Measurements from ENCODE around the gene AGXT. TPM values are rescaled to one million over a fixed set of nuclear protein-coding genes. Genes with fewer than 3 reads are reported as not detected.

The AGXT gene
- total RNA-seq, 1 experiment from 2014 or later = not detected

- intact Hi-C loops (cut with micrococcal nuclease; ENCODE audit: unreplicated experiment) = no loop called here
- peaks cover 10% of the 10 kb centered on the region for H3K27me3 Mint-ChIP-seq (ENCODE audit: unreplicated experiment)
- H3K4me1 Mint-ChIP-seq (ENCODE audit: low read depth, unreplicated experiment) = peaks cover 8% of the 10 kb centered on the region
- H3K4me3 Mint-ChIP-seq (ENCODE audit: low read depth, unreplicated experiment) = no peak overlapping the region
- H3K9me3 Mint-ChIP-seq (ENCODE audit: low read depth, unreplicated experiment) = no peaks in the 10 kb centered on the region
- TF ChIP-seq, protein P1, sequence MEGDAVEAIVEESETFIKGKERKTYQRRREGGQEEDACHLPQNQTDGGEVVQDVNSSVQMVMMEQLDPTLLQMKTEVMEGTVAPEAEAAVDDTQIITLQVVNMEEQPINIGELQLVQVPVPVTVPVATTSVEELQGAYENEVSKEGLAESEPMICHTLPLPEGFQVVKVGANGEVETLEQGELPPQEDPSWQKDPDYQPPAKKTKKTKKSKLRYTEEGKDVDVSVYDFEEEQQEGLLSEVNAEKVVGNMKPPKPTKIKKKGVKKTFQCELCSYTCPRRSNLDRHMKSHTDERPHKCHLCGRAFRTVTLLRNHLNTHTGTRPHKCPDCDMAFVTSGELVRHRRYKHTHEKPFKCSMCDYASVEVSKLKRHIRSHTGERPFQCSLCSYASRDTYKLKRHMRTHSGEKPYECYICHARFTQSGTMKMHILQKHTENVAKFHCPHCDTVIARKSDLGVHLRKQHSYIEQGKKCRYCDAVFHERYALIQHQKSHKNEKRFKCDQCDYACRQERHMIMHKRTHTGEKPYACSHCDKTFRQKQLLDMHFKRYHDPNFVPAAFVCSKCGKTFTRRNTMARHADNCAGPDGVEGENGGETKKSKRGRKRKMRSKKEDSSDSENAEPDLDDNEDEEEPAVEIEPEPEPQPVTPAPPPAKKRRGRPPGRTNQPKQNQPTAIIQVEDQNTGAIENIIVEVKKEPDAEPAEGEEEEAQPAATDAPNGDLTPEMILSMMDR (IDR thresholded peaks at IDR 0.05; ENCODE audit: unreplicated experiment) = no peak
- no peak for DNase-seq
- no peak overlapping the region for H3K27ac Mint-ChIP-seq (ENCODE audit: unreplicated experiment)
- H3K36me3 Mint-ChIP-seq (ENCODE audit: insufficient read depth, unreplicated experiment) = peaks cover 8% of the 10 kb centered on the region
- CTCF ChIA-PET = no interaction called here
- BruUV-seq (replicated peaks) = no TSS peak
Observed at GRCh38 chr2:240888890-240889573, 20.4 kb downstream of the AGXT start.

- H3K27me3 Mint-ChIP-seq (ENCODE audit: unreplicated experiment) = peaks cover 9% of the 10 kb centered on the region
- H3K4me3 Mint-ChIP-seq (ENCODE audit: low read depth, unreplicated experiment) = no peak overlapping the region
- H3K36me3 Mint-ChIP-seq (ENCODE audit: insufficient read depth, unreplicated experiment) = peaks cover 11% of the 10 kb centered on the region
- H3K9me3 Mint-ChIP-seq (ENCODE audit: low read depth, unreplicated experiment) = no peaks in the 10 kb centered on the region
- intact Hi-C loops (cut with micrococcal nuclease; ENCODE audit: unreplicated experiment) = no loop called here
- BruUV-seq (replicated peaks) = no TSS peak
- no peak for DNase-seq
- TF ChIP-seq, protein P1 (IDR thresholded peaks at IDR 0.05; ENCODE audit: unreplicated experiment) = no peak
- H3K27ac Mint-ChIP-seq (ENCODE audit: unreplicated experiment) = no peak overlapping the region
- CTCF ChIA-PET = no interaction called here
- peaks cover 12% of the 10 kb centered on the region for H3K4me1 Mint-ChIP-seq (ENCODE audit: low read depth, unreplicated experiment)
Observed at GRCh38 chr2:240889601-240890560, 21.3 kb downstream of the AGXT start.

GRCh38 chr2:240890691-240891090 lies 22.1 kb downstream of the AGXT start:
- intact Hi-C loops (cut with micrococcal nuclease; ENCODE audit: unreplicated experiment) = no loop called here
- Mint-ChIP-seq H3K4me3 (ENCODE audit: low read depth, unreplicated experiment) (no peak overlapping the region), H3K27ac (ENCODE audit: unreplicated experiment) (no peak overlapping the region), H3K9me3 (ENCODE audit: low read depth, unreplicated experiment) (no peaks in the 10 kb centered on the region), H3K4me1 (ENCODE audit: low read depth, unreplicated experiment) (peaks cover 19% of the 10 kb centered on the region), H3K27me3 (ENCODE audit: unreplicated experiment) (peaks cover 3% of the 10 kb centered on the region), H3K36me3 (ENCODE audit: insufficient read depth, unreplicated experiment) (peaks cover 13% of the 10 kb centered on the region)
- BruUV-seq (replicated peaks) = no TSS peak
- TF ChIP-seq, protein P1 (IDR thresholded peaks at IDR 0.05; ENCODE audit: unreplicated experiment) = no peak
- DNase-seq = no peak
- CTCF ChIA-PET = no interaction called here

GRCh38 chr2:240891492-240892340 lies 23.1 kb downstream of the AGXT start:
- Mint-ChIP-seq H3K36me3 (ENCODE audit: insufficient read depth, unreplicated experiment) (peaks cover 17% of the 10 kb centered on the region), H3K4me1 (ENCODE audit: low read depth, unreplicated experiment) (peaks cover 25% of the 10 kb centered on the region), H3K9me3 (ENCODE audit: low read depth, unreplicated experiment) (no peaks in the 10 kb centered on the region), H3K27me3 (ENCODE audit: unreplicated experiment) (no peaks in the 10 kb centered on the region), H3K4me3 (ENCODE audit: low read depth, unreplicated experiment) (no peak overlapping the region), H3K27ac (ENCODE audit: unreplicated experiment) (no peak overlapping the region)
- CTCF ChIA-PET = no interaction called here
- TF ChIP-seq, protein P1 (IDR thresholded peaks at IDR 0.05; ENCODE audit: unreplicated experiment) = no peak
- intact Hi-C loops (cut with micrococcal nuclease; ENCODE audit: unreplicated experiment) = no loop called here
- DNase-seq = no peak
- BruUV-seq (replicated peaks) = no TSS peak

Data from Calu3 (cell line).